ENCODE measurements around the gene ANKS6.
A peak's percentile ranks its signal among the peaks of the same experiment; 100 is the strongest.

Gene ANKS6

DNA sequence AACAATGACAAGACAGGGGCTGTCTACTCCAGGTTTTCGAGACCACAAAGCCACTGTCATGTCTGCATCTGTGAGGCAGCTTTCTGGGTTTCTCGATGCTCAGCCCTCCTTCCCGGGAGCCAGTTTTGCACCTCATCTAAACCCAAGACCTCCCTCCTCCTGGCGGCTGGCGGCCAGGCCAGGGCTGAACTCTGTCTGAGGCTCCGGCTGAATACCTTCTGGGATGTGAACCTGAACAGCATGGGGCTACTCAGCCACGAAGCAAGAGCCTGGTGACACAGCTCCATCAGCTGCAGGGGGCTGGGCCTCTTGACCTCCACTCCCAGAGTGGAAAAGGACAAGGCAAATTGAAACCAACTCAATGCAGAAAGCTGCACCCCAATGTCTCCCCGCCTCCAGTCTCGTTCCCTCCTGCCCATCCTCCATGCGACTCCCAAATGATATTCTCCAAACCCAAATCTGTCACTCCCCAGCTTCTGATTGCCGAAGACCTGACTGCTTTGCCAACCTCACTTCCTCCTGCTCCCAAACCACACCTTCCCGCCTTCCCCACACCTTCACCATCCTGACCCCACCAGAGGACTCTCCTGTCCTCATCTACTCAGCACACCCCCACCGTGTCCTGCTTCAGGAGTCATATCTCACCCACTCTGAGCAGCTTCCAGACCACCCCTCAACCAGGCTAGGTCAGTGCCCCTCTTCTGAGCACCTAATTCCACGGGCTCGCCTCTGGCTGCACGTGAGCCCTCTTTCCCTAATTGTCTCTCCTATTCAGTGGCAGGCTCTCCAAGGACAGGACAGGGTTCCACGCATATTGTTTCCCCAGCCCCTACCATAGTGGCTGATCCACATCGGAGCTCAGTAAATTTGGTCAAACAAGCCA, 4.5 kb downstream of the ANKS6 start:
- no peak for DNase-seq (ENCODE audit: low read depth, low spot score)

DNA sequence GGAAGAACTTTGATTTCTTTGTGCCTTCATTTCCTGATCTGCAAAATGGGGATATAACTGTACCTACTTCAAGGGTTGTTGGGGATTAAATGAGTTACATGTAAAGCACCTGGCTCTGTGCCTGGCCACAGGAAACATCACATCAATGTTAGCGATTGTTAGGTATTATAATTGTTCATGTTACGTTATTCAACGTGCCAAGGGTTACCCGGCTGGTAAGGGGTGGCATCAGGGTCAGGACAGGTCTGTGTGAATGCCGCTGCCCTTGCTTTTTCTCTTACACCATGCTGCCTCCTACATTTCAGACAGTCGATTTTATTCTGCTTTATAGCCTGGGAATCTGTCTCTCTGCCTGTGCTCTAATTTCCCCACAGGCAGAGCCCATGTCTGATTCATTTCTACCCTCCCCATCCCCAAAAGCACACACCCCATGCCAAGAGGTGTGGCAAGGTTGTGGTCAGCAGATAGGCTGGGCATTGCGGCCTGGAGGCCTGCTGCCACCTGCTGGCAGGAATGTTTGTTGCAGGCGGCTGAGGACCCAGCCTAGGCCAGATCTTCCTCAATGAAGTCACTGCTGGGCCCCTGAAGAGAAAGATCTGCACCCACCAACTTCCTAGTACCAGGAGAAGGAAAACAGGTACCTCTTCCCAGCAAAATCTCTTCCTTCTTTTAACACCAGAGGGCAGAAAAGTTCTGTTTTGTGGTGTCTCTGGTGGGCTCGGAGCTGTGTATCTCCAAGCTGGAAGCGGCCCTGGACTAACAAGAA, 5.3 kb downstream of the ANKS6 start:
- DNase-seq (ENCODE audit: low read depth, low spot score) = peak; percentile 57

- no peak for DNase-seq (ENCODE audit: low read depth, low spot score)
Observed at GRCh38 chr9:98790134-98790841, 6.1 kb downstream of the ANKS6 start.

DNA sequence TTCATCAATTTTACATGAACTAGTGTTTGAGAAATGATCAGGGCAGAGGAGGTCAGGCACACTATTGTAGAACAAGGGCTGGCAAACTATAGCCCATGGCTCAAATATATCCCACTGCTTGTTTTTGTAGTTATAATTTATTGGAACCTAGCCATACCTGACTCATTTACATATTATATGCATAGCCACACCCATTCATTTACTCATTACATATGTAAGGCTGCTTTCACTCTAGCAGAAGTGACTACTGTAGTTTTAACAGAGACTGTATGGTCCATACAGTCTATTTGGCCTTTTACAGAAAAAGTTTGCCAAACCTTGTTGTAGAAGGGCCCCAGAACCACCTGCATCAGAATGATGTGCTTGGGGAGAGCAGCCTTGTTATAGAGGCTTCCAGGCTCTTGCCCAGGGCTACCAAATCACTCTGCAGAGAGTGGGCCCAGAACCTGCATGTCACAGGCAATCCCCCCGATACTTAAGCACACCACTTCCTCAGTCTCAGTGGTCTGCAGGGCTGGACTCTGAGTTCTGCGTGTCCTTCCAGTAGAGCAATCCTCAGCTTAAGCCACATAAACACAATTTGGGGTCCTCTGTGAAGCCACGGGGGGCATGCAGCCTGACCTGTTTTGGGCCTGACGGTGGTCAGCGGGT, 6.7 kb downstream of the ANKS6 start:
- no peak for DNase-seq (ENCODE audit: low read depth, low spot score)

- DNase-seq (ENCODE audit: low read depth, low spot score) = no peak
Observed at GRCh38 chr9:98787766-98788335, 8.5 kb downstream of the ANKS6 start.

DNA sequence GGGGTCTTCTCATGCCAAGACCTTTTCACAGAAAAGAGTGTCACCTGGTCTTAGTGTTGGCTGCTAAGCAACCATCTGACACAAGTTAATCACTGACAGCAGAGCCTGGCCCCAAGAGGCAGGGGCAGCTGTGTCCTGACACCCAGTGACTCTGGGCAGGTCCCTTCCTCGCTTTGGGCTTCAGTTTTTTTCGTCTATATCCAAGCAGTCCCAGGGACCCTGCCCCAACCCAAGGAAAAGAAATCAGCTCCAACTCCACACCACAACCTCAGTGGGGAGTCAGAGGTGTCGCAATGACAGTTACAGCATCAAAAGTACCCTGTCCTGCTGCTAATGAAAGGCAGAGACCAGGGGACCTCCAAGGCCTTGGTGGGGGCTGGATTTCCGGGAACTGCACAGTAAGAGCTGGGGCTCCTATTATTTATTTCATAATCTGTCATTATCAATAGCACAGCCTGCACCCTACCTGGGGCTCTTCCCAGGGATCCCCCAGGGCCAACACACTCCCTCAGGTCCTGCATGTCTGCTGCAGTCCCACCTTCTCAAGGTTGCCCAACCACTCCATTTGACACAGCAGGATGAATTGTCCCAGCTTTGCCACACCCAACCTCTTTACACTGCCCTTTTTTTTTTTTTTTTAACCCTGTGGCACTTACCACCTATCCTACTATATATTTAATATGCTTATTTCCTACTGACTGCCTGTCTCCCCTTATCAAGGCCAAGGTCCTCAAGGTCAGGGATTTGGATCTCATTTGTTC, 9.4 kb downstream of the ANKS6 start:
- no peak for DNase-seq (ENCODE audit: low read depth, low spot score)

- no peak for DNase-seq (ENCODE audit: low read depth, low spot score)
Observed at GRCh38 chr9:98784831-98785806, 11.2 kb downstream of the ANKS6 start.

DNA sequence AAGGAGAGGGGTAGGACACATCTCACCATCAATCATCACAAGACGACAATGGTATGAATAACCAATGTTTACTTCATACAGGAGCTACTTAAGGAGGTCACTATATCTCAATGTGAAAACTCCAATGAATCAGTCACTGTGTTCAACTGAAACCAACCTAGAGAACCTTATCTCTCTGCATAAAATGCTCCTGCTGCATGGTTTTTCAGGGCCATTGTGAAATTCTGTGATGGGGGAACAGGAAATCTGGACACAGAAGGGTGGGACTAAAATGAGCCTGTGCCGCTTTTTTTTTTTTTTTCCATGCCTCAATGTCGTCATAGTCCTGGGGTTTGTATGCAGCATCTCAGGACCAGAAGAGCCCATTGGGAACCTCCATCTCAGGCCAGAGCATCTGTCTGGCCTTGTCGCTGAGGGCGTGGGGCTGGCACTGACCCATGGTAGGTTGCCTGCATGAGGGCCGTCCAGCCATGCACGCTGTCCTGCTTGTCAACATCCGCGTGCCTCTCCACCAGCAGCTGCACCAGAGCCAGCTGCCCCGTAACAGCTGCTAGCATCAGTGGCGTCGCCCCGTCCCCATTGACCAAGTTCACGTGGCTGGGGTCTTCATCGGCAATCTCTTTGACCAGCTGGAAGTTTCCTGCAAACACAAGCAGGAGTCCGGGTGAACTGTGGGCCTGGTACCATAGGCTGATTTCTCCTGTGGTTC, 12.7 kb downstream of the ANKS6 start:
- DNase-seq (ENCODE audit: low read depth, low spot score) = no peak

- no peak for DNase-seq (ENCODE audit: low read depth, low spot score)
Observed at GRCh38 chr9:98781588-98782383, 14.6 kb downstream of the ANKS6 start.

DNA sequence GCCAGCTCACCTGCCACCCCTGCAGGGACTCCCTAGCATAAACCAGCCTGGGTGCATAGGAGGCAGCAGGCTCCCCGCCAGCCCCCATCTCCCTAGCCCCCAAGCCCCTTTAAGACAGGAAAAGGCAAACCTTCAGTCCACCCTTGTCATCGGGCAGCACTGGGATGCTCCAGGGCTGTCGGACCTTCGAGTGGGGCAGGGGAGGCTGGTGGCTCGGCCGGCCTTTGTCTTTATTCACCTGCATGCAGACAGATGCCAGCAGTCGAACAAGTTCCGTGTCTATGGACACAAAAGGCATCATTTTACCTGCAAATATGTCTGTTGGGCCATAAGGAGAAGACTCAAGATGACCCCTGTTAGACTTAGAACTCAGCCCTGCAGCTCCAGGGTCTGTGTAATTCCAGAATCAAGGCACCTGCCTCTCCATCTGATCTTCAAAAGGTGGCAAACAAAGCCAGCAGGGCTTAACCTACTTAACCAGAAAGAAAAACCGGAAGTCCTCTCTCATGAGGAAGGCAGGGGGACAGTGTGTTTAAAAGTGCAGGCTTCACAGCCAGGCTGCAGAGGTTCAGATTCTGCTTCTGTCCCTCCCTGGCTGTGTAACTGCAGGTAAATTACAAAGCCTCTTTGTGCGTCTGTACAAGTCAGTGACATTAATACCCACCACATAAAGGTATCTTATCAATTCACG, 16.2 kb downstream of the ANKS6 start:
- DNase-seq (ENCODE audit: low read depth, low spot score) = no peak

- DNase-seq (ENCODE audit: low read depth, low spot score) = no peak
Observed at GRCh38 chr9:98778711-98779530, 17.4 kb downstream of the ANKS6 start.

- no peak for DNase-seq (ENCODE audit: low read depth, low spot score)
Observed at GRCh38 chr9:98778251-98778650, 18.1 kb downstream of the ANKS6 start.

- DNase-seq (ENCODE audit: low read depth, low spot score) = no peak
Observed at GRCh38 chr9:98777618-98778017, 18.7 kb downstream of the ANKS6 start.

DNA sequence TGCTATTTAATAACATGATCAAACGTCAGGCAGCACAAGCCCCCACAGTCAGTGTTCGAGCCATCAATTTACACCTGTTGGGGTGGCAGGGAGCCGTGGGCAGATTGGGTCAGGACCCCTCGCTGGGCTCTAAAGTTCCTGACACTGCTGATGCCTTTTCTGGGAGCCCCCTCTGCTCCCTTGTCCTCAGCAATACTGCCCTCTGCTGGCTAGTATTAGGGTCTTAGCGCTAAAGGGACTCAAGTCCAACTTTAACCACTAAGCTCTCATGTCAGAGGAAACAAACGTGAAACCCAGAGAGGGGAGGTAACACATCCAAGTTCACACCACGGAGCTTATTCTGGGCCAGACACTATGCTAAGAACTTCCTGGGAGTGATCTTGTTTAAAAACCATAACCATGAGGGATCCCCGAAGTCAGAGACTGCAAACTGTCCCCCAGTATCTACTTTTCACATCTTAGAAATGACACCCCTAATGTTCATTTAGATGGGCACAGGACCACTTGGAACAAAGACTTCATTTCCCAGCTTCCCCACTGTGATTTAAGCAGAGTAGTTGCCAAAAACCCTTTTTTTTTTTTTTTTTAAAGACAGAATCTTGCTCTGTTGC, 20.4 kb downstream of the ANKS6 start:
- DNase-seq (ENCODE audit: low read depth, low spot score) = peak; percentile 48

GRCh38 chr9:98774746-98775145, 21.6 kb downstream of the ANKS6 start:
- DNase-seq (ENCODE audit: low read depth, low spot score) = no peak

GRCh38 chr9:98773721-98774120, 22.6 kb downstream of the ANKS6 start:
- no peak for DNase-seq (ENCODE audit: low read depth, low spot score)

Measured in iPS DF 19.7 (cell line).